ENCODE results near the gene GRM8.

- TF ChIP-seq, protein P1, sequence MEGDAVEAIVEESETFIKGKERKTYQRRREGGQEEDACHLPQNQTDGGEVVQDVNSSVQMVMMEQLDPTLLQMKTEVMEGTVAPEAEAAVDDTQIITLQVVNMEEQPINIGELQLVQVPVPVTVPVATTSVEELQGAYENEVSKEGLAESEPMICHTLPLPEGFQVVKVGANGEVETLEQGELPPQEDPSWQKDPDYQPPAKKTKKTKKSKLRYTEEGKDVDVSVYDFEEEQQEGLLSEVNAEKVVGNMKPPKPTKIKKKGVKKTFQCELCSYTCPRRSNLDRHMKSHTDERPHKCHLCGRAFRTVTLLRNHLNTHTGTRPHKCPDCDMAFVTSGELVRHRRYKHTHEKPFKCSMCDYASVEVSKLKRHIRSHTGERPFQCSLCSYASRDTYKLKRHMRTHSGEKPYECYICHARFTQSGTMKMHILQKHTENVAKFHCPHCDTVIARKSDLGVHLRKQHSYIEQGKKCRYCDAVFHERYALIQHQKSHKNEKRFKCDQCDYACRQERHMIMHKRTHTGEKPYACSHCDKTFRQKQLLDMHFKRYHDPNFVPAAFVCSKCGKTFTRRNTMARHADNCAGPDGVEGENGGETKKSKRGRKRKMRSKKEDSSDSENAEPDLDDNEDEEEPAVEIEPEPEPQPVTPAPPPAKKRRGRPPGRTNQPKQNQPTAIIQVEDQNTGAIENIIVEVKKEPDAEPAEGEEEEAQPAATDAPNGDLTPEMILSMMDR (IDR thresholded peaks at IDR 0.05) = no peak
- TF ChIP-seq POLR2A (IDR thresholded peaks at IDR 0.05) = no peak
Observed at GRCh38 chr7:127233630-127234029, 19.1 kb downstream of the GRM8 start.
